HUES64 (cell line): ENCODE measurements around the gene ANO1.

Source experiments
- H3K27ac ChIP-seq: 2 replicates; pipeline ENCODE4 v1.7.0; 2013; ENCODE audit warnings: low read depth, low read length, inconsistent platforms
- H3K27me3 ChIP-seq: 2 replicates; pipeline ENCODE4 v1.6.1; 2013; ENCODE audit warnings: mild to moderate bottlenecking, low read length; ENCODE audit not compliant: insufficient read depth
- H3K36me3 ChIP-seq: 2 replicates; pipeline ENCODE4 v1.6.1; 2013; ENCODE audit warnings: mild to moderate bottlenecking, low read length; ENCODE audit not compliant: insufficient read depth
- H3K4me1 ChIP-seq: 2 replicates; pipeline ENCODE4 v1.6.1; 2013; ENCODE audit warnings: mild to moderate bottlenecking, low read length, moderate library complexity; ENCODE audit not compliant: insufficient read depth
- H3K4me3 ChIP-seq: 2 replicates; pipeline ENCODE4 v1.5.1; 2013; ENCODE audit warnings: mild to moderate bottlenecking, low read length, moderate library complexity
- H3K9ac ChIP-seq: 2 replicates; pipeline ENCODE4 v1.6.1; 2013; ENCODE audit warnings: mild to moderate bottlenecking, low read depth, low read length
- H3K9me3 ChIP-seq: 2 replicates; pipeline ENCODE4 v1.6.1; 2013; ENCODE audit warnings: low read depth, low read length; ENCODE audit not compliant: insufficient read depth
- WGBS: fragments of 150-250, 120-280 bp; methylation state at CpG from one replicate; pipeline ENCODE4 v1.1.7; 2013; ENCODE audit warnings: missing lambda C conversion rate; 5-methylcytosine and 5-hydroxymethylcytosine counted together

ANO1 gene

DNA sequence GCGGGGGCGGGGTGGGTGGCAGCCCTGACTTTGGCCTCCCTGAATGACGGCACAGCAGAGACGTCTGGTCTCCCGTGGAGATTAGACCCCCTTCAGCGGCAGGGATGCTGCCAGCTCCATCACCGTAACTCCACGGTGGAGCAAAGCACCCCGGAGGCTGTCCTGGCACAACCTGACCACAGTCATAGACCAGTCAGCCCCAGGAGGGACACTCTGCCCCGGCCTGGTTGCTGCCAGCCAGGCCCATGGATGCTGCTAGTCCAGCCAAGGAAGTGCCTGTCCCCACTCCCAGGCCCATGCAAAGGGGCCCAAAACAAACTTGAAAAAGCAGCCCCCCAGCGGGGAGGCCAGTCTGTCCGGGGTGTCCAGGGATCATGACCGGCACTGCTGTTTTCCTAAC lies 11.5 kb upstream of the ANO1 start:
- Histone ChIP-seq H3K27me3 (peaks cover 14% of the 10 kb centered on the region), H3K9me3 (no peaks in the 10 kb centered on the region), H3K27ac (no peak overlapping the region), H3K4me3 (no peak overlapping the region), H3K36me3 (no peaks in the 10 kb centered on the region), H3K4me1 (peaks cover 18% of the 10 kb centered on the region), H3K9ac (no peak overlapping the region)
- 95% methylated on average over 13 of the region's 13 CpGs for WGBS

- no peaks in the 10 kb centered on the region for H3K36me3 ChIP-seq
- WGBS, result 95% methylated on average over 7 of the region's 8 CpGs
- H3K27me3 ChIP-seq, result peaks cover 19% of the 10 kb centered on the region
- no peak overlapping the region for H3K4me3 ChIP-seq
- no peaks in the 10 kb centered on the region for H3K9me3 ChIP-seq
- H3K9ac ChIP-seq, result no peak overlapping the region
- H3K27ac ChIP-seq, result no peak overlapping the region
- peaks cover 20% of the 10 kb centered on the region for H3K4me1 ChIP-seq
Observed at GRCh38 chr11:70067036-70067435, 11.1 kb upstream of the ANO1 start.

GRCh38 chr11:70067591-70068341 lies 10.4 kb upstream of the ANO1 start:
- no peak overlapping the region for H3K27ac ChIP-seq
- no peak overlapping the region for H3K9ac ChIP-seq
- no peaks in the 10 kb centered on the region for H3K9me3 ChIP-seq
- 63% methylated on average over 20 of the region's 20 CpGs for WGBS
- H3K4me1 ChIP-seq, result peaks cover 27% of the 10 kb centered on the region
- H3K27me3 ChIP-seq, result peaks cover 26% of the 10 kb centered on the region
- H3K36me3 ChIP-seq, result no peaks in the 10 kb centered on the region
- no peak overlapping the region for H3K4me3 ChIP-seq

GRCh38 chr11:70068345-70068744 lies 9.8 kb upstream of the ANO1 start:
- Histone ChIP-seq H3K4me1 (peaks cover 27% of the 10 kb centered on the region), H3K36me3 (no peaks in the 10 kb centered on the region), H3K9ac (no peak overlapping the region), H3K4me3 (no peak overlapping the region), H3K27ac (no peak overlapping the region), H3K9me3 (no peaks in the 10 kb centered on the region), H3K27me3 (peaks cover 32% of the 10 kb centered on the region)
- 67% methylated on average over 4 of the region's 6 CpGs for WGBS

GRCh38 chr11:70068950-70069349 lies 9.2 kb upstream of the ANO1 start:
- Histone ChIP-seq H3K4me3 (no peak overlapping the region), H3K4me1 (peaks cover 29% of the 10 kb centered on the region), H3K9ac (no peak overlapping the region), H3K9me3 (no peaks in the 10 kb centered on the region), H3K36me3 (no peaks in the 10 kb centered on the region), H3K27me3 (peaks cover 38% of the 10 kb centered on the region), H3K27ac (no peak overlapping the region)
- WGBS, result 90% methylated on average over 2 of the region's 2 CpGs

GRCh38 chr11:70070706-70071105 lies 7.4 kb upstream of the ANO1 start:
- WGBS, result 96% methylated on average over 9 of the region's 9 CpGs
- H3K9ac ChIP-seq, result no peak overlapping the region
- no peaks in the 10 kb centered on the region for H3K9me3 ChIP-seq
- no peaks in the 10 kb centered on the region for H3K36me3 ChIP-seq
- H3K27me3 ChIP-seq, result peaks cover 55% of the 10 kb centered on the region
- no peak overlapping the region for H3K27ac ChIP-seq
- H3K4me3 ChIP-seq, result no peak overlapping the region
- peaks cover 27% of the 10 kb centered on the region for H3K4me1 ChIP-seq

DNA sequence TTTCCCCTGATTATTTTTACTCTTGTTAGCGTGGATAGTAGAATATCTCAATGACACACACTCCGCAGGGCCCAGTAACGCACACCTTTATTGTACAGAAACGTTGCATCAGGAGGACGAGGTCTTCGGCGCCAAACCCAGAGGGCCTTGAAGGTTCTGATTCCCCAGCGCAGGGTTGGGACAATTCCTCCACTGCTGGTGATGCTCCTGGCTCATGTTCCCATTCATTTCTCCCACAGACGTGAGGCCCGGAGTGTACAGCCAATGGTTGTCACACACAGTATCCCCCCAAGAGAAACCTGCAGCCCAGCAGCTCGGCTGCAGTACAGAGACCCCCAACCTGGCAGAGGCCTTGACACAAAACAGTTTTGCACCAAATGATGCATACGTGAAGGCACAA lies 6.1 kb upstream of the ANO1 start:
- WGBS, result 91% methylated on average over 12 of the region's 12 CpGs
- Histone ChIP-seq H3K9ac (no peak overlapping the region), H3K4me1 (peaks cover 27% of the 10 kb centered on the region), H3K27me3 (peaks cover 68% of the 10 kb centered on the region), H3K4me3 (no peak overlapping the region), H3K36me3 (no peaks in the 10 kb centered on the region), H3K9me3 (no peaks in the 10 kb centered on the region), H3K27ac (no peak overlapping the region)

GRCh38 chr11:70072461-70072860 lies 5.7 kb upstream of the ANO1 start:
- Histone ChIP-seq H3K9me3 (no peaks in the 10 kb centered on the region), H3K4me3 (no peak overlapping the region), H3K4me1 (peaks cover 27% of the 10 kb centered on the region), H3K9ac (no peak overlapping the region), H3K27me3 (peaks cover 73% of the 10 kb centered on the region), H3K27ac (no peak overlapping the region; the same call in 1 of the 2 replicates), H3K36me3 (no peaks in the 10 kb centered on the region)
- 68% methylated on average over 12 of the region's 12 CpGs for WGBS

DNA sequence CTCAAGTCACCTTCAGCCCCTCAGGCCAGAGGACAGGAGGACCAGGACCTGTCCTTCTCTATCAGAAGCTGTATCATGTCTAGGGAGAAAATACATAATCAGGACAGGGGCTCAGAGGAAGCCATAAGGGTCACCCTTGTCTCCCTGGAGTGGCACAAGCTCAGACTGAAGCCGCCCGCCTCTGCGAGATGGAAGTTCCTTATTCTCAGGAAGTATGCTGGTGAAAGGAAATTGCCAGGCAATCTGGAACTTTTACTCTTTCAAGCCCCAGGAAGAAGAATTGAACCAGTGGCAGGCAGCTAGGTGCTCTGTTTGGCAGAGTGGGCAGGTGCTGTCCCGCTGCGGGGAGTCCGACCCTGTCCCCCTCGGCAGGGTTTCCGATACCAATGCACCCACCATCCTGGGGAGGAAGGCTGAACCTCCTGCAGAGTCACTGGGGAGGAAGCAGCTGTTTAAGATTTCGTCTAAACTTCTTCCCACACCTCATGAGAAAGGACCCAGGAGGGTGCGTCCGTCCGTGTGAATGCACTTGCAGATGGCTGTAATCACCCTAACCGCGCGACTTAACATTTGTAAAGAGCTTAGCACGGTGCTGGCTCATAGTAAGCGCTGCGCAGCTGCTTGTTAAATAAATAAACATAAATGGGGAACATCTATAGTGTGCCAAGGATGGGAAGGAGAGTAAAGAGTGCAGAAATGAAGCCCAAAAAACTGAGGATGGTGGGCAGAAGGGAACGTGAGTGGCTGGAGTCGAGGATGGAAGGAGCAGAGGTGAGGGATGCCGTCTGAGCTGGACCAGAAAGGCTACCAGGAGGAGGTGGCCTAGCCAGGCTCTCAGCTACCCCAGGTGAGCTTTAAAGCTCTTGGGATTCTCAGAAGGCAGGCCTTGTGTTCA lies 5.0 kb upstream of the ANO1 start:
- H3K36me3 ChIP-seq, result no peaks in the 10 kb centered on the region
- H3K4me1 ChIP-seq, result peaks cover 21% of the 10 kb centered on the region
- no peak overlapping the region for H3K4me3 ChIP-seq
- H3K9ac ChIP-seq, result no peak overlapping the region
- WGBS, result 18% methylated on average over 21 of the region's 21 CpGs
- H3K9me3 ChIP-seq, result no peaks in the 10 kb centered on the region
- H3K27ac ChIP-seq, result peak overlapping the region; percentile 19; the same call in 1 of the 2 replicates
- H3K27me3 ChIP-seq, result peaks cover 79% of the 10 kb centered on the region

DNA sequence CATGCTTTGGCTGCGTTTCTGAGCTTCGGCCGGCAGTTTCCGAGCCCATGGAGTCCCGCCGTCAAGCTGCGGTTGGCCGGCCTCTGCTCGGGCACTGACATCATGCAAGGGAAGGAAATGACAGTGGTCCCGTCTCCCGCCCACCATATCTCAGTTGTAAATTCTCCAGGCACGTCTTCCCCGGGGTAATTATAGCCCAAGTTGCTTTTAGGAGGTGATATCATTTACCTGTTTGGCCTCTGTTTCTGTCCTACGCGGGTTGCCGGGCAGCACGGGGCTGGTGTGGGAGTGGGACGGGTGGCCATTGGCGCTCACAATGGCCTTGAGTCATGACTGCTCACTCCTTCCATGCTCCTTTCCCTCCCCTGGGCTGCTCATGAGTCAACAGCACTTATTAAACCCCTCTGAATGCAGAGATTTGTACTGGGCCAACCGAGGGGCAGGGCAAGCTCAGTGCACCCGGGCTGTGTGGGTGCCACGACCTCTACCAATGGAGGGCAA lies 4.2 kb upstream of the ANO1 start:
- H3K4me3 ChIP-seq, result no peak overlapping the region
- H3K27me3 ChIP-seq, result peaks cover 87% of the 10 kb centered on the region
- no peaks in the 10 kb centered on the region for H3K9me3 ChIP-seq
- H3K4me1 ChIP-seq, result peaks cover 15% of the 10 kb centered on the region
- H3K27ac ChIP-seq, result peak overlapping the region; percentile 19; the same call in 1 of the 2 replicates
- H3K9ac ChIP-seq, result no peak overlapping the region
- 38% methylated on average over 20 of the region's 22 CpGs for WGBS
- no peaks in the 10 kb centered on the region for H3K36me3 ChIP-seq

DNA sequence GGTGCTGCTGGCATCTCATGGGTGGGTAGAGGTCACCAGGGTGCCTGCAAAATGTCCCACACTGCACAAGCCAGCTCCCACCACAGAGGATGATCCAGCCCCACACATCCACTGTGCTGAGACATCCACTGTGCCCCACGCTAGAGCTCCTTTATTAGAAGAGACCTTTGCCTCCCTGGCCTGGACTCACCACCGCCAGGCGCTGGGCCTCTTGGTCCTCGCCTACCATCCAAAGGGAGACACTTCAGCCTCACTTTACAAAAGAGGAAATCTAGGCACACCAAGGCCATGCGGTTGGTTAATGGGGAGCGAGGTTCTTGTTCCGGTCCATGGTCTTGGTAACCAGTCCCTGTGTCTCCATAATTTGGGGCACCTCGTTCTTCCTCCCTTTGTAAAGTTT lies 3.4 kb upstream of the ANO1 start:
- Histone ChIP-seq H3K9me3 (no peaks in the 10 kb centered on the region), H3K4me1 (peaks cover 15% of the 10 kb centered on the region), H3K4me3 (no peak overlapping the region), H3K27ac (no peak overlapping the region), H3K9ac (no peak overlapping the region), H3K36me3 (no peaks in the 10 kb centered on the region), H3K27me3 (peaks cover 88% of the 10 kb centered on the region)
- WGBS, result 96% methylated on average over 8 of the region's 8 CpGs
